Measurements from ENCODE around the gene PTPN5. TPM values are rescaled to one million over a fixed set of nuclear protein-coding genes. Genes with fewer than 3 reads are reported as not detected.

The PTPN5 gene
- total RNA-seq, 1 experiment from 2014 or later: not detected

- no peak for TF ChIP-seq TCF7L2 (IDR thresholded peaks at IDR 0.05; ENCODE audit: low read depth, low read length)
- no peak for TF ChIP-seq REST (IDR thresholded peaks at IDR 0.05; ENCODE audit: insufficient read depth in 1 of 2, low read depth in 2 of 2, low read length in 1 of 2)
- no peak for TF ChIP-seq POLR2AphosphoS5 (IDR thresholded peaks at IDR 0.05; ENCODE audit: low read depth, low read length)
- POLR2A ChIA-PET: no interaction called here
- intact Hi-C loops (cut with micrococcal nuclease; ENCODE audit: unreplicated experiment) (loop anchor here (10.0 kb wide), 1 partner anchor 193 kb away; no protein-coding TSS in a partner anchor), in situ Hi-C loops (cut with HindIII; ENCODE audit: low pct_unique_long_range_greater_than_20kb, low sequenced_read_pairs) (no loop called here)
- CTCF ChIA-PET: interaction anchor here (0.7 kb wide), 1 partner anchor 77 kb away, joined by 3 read pairs; no protein-coding TSS in a partner anchor
- H3K36me3 ChIP-seq (ENCODE audit: control insufficient read depth, insufficient read depth, low read length): no peaks in the 10 kb centered on the region
- no peak overlapping the region for H3K27ac ChIP-seq (ENCODE audit: low read length)
- no peaks in the 10 kb centered on the region for H3K9me3 ChIP-seq (ENCODE audit: control insufficient read depth, insufficient read depth, low read depth, low read length)
- ATAC-seq: no peak
- no peaks in the 10 kb centered on the region for H3K4me1 ChIP-seq (ENCODE audit: control insufficient read depth, insufficient read depth, low read length)
- no peaks in the 10 kb centered on the region; the same call in 1 of the 2 replicates for H3K27me3 ChIP-seq (ENCODE audit: control insufficient read depth, insufficient read depth, low read length)
- H3K4me3 ChIP-seq (ENCODE audit: low read depth in 2 of 2, low read length in 2 of 2): no peak overlapping the region
- no peak for DNase-seq (ENCODE audit: low read depth, low spot score)
- no TSS peak for BruUV-seq (replicated peaks)
Observed at GRCh38 chr11:18737642-18738041, 54.0 kb downstream of the PTPN5 start.

GRCh38 chr11:18736590-18737148, 54.9 kb downstream of the PTPN5 start:
- Histone ChIP-seq H3K4me3 (ENCODE audit: low read depth in 2 of 2, low read length in 2 of 2) (no peak overlapping the region), H3K27me3 (ENCODE audit: control insufficient read depth, insufficient read depth, low read length) (no peaks in the 10 kb centered on the region; the same call in 1 of the 2 replicates), H3K4me1 (ENCODE audit: control insufficient read depth, insufficient read depth, low read length) (no peaks in the 10 kb centered on the region), H3K36me3 (ENCODE audit: control insufficient read depth, insufficient read depth, low read length) (no peaks in the 10 kb centered on the region), H3K27ac (ENCODE audit: low read length) (no peak overlapping the region), H3K9me3 (ENCODE audit: control insufficient read depth, insufficient read depth, low read depth, low read length) (no peaks in the 10 kb centered on the region)
- ChIA-PET CTCF (no interaction called here), POLR2A (no interaction called here)
- intact Hi-C loops (cut with micrococcal nuclease; ENCODE audit: unreplicated experiment): loop anchor here (10.0 kb wide), 1 partner anchor 192 kb away; no protein-coding TSS in a partner anchor
- no peak for DNase-seq (ENCODE audit: low read depth, low spot score)
- peak; percentile 32; the same call in 1 of the 2 replicates for ATAC-seq
- TF ChIP-seq SIN3A (IDR thresholded peaks at IDR 0.05; ENCODE audit: borderline replicate concordance, insufficient read depth, low read depth, low read length): no peak
- no peak for TF ChIP-seq CTCF (IDR thresholded peaks at IDR 0.05)
- no peak for TF ChIP-seq REST (IDR thresholded peaks at IDR 0.05; ENCODE audit: insufficient read depth in 1 of 2, low read depth in 2 of 2, low read length in 1 of 2)
- no peak for TF ChIP-seq TCF7L2 (IDR thresholded peaks at IDR 0.05; ENCODE audit: low read depth, low read length)
- no peak for TF ChIP-seq POLR2AphosphoS5 (IDR thresholded peaks at IDR 0.05; ENCODE audit: low read depth, low read length)
- BruUV-seq (replicated peaks): no TSS peak
- in situ Hi-C loops (cut with HindIII; ENCODE audit: low pct_unique_long_range_greater_than_20kb, low sequenced_read_pairs): no loop called here
